GM23248 (cell line): Measurements from ENCODE around the gene SNRK.

Experiments
- EZH2 ChIP-seq: fragments of 200-600 bp; sonication (generic); IDR thresholded peaks from 2 replicates; pipeline ENCODE4 v1.6.1; 2018; ENCODE audit warnings: antibody characterized with exemption, mild to moderate bottlenecking; ENCODE audit not compliant: insufficient read depth, poor library complexity, severe bottlenecking
- EZH2phosphoT487 ChIP-seq: fragments of 200-600 bp; sonication (generic); IDR thresholded peaks from 2 replicates; pipeline ENCODE4 v1.6.1; 2018; ENCODE audit warnings: antibody characterized with exemption, moderate library complexity, mild to moderate bottlenecking, low read depth; ENCODE audit not compliant: insufficient read depth

DNA sequence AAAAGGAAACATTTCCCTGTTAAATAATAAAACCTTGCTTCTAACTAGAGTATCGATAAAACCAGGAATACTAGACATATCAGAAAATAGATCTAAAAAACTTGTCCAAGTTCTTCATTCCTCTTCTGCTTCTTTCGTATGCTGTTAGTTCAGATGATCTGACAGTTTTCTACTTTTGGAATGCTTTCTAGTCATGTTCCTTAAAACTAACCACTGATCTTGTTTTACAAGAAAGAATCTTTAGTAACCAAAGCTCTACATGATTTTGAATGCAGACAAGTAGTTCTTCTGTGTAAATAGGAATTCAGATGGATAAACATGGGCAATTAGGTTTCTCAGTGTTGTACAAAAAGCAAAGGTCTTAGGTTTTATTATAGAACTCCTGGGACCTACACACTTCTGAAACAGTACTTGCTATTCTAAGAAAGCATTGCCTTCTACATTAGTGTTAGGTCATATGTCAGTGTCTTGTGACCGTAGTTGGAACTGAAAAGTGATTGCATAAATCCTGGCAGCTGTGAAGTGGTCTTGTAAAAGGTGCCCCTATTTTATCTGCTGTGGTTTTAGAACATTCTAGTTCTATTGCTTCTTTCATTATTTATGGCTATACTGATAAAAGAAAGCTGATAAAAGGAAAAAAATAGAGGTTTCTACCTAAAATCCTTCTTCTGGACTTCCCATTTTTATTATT lies 40.7 kb downstream of the SNRK start:
- TF ChIP-seq EZH2 (no peak), EZH2phosphoT487 (no peak)
